ENCODE measurements around the gene AGAP3.

AGAP3 gene

GRCh38 chr7:151057989-151058780 is 28.1 kb upstream of the AGAP3 start:
- DNase-seq (ENCODE audit: low spot score): peak; percentile 99

DNA sequence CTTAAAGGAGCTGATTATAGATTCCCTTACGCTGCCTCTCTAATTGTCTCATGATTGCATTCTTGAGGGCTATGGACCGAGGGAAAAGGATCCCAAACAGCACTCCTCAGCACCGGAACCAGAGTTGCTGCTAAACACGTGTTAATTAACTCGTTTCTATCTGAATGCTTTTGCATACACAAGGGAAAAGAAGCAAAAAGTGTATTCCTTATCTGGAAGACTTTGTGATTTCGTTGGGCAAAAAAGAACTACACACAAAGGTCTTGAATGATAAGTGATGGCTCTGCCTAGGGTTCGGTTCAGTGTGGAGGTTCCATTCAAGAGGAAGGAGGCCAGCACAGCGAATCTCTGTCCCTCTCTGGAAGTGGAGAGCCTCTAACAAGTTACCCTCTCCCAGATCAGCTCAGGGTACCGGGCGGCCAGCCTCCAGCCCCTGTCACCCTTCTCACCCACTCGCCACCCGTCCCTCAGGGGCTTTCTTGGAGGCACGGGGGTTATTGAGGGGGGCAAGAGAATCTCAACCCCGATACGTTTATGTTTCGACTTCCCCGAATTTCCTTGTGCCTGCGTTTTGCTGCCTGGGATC is 27.4 kb upstream of the AGAP3 start:
- DNase-seq (ENCODE audit: low spot score): no peak

DNA sequence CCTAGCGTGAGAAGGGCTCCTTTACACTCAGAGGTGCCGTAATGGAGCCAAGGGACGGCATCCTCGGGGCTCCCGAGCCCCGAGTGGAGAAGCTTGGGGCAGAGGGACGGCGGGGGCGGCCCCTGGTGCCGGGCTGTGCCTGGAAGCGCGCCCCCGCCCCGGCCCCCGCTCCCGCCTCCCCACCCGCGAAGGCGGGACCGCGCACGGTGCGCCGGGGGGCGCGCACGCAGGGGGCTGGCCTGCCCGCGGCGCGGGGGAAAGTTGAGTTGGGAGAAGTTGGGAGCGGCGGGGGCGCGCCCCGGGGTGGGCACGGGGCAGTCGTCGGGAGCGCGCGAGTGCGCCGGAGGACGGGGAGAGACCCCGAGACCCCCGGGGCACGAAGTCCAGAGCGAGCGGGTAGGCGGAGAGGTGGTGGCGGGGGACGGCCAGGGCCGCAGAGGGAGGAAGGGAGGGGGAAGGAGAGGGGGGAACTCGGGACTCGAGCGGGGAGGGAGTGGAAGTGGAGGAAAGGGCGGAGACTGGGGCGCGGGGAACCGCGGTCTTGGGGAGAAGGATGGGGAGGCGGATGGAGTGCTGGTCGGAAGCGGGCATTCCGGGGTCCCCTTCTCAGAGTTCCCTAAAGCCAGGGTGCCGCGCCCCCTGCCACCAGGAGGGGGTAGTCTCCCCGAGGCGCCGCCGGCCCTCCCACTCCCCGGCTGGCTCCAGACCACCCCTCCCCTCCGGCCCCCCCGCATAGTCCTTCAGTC is 26.7 kb upstream of the AGAP3 start, which contains the start of gene SLC4A2:
SLC4A2 (plus strand) TSS at position 223 of the 746 bp plus-strand sequence. CDS start 2,399 bp downstream, outside the sequence.
- peak; percentile 90 for DNase-seq (ENCODE audit: low spot score)

GRCh38 chr7:151060113-151060415 is 26.2 kb upstream of the AGAP3 start:
- DNase-seq (ENCODE audit: low spot score): no peak

DNA sequence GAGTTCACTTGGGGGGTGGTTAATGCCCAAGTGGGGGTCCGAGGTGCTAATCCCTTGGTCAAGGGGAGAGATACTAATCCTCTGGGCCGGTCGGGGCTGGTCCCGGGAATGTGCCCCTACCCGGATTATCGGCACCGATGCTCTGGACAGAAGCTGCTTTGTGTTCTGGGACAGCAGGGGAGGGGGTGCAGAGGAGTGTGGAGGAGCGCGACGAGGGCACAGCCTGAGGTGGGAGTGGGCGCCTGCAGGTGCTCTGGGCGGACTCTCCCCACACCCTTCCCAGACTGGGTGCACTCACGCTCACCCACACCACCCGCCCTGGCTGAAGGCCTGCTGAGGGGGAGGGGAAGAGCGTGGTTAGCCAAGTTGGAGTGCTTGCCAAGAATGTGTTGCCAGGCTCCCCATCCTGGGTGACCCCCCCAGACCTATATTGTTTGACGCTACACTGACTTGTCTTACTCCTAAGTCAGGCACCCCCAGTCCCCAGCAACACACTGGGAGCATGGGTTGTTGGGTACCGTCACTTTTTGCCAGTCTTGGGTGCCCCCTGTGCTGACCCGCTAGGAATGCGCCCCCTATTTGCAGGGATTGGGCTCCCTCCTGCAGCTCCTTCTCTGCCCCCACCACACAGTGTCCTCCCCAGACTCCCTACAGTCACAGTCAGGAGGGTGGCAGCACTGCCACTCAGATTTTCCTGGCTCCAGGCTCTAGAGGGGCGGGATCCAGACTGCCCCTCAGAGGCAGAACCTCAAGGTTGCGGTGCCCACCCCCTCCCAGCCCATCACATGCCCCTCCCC is 25.7 kb upstream of the AGAP3 start:
- peak; percentile 32 for DNase-seq (ENCODE audit: low spot score)

GRCh38 chr7:151061213-151062110 is 24.8 kb upstream of the AGAP3 start:
- DNase-seq (ENCODE audit: low spot score): no peak

DNA sequence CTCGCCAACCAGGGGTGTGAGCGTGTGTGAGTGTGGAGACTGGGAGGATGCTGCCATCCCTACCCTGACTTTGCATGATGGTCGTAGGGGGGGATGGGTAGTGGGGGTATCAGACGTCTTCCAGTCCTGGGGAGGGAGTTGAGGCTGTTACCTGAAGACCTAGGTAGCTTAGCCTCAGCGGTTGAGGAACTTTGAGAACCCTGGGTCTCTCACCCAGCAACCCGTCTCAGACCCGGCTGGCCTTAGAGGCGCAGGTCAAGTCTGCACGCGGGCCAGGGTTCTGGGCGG is 24.2 kb upstream of the AGAP3 start:
- no peak for DNase-seq (ENCODE audit: low spot score)

DNA sequence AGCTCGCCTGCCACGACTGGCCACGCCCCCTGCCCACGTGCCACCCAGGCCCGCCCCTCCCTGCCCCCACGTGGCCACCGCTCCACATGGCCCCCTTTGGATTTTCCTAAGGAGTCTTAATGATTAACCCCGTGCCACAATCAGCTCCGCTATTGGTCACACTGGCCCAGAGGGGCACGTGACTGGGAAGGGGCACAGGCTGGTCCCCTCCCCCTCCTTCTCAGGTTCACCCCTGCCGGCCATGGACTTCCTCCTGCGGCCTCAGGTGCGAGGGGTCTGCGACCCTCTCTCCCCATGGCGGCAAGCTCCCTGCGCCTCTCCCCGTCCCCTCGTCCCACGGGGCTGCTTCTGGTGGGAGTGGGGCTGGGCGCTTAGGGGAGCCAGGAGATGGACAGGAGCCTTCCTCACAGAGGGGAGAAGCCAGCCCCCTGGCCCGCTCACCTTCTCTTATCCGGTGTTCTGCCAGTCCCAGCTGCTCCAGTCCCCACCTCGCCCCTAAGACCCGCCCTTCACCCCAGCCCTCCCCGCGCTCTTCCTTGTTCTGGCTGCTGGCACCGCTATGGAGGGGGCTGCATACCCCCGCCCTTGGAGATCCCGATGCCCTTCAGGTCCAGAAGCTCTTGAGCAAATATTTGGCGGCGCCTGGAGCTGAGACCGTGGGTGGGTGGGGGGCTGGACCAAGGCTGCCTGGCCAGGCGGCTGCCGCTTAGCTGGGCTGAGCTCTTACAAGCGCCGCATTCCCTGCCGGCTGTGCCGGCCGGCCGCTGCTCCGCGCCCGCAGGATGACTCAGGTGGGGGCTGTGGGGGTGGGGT is 23.7 kb upstream of the AGAP3 start:
- peak; percentile 71 for DNase-seq (ENCODE audit: low spot score)

DNA sequence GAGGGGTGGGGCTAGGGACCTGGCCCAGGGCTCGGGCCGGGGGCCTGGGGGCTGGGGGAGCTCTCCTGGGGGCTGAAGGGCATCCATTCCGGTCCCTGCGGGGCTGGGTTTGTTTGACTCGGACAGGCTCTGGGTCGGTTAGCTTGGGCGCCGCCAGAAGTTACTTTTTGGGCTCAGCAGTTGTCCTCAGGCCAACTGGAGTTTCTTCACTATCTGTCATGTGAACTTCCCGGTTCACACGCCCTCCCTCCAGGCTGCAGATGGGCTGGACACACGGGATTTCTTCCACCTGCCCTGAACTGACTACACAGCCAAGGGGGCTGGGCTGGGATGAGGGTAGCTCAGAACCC is 23.1 kb upstream of the AGAP3 start:
- DNase-seq (ENCODE audit: low spot score): peak; percentile 67

GRCh38 chr7:151064454-151064853 is 21.8 kb upstream of the AGAP3 start:
- DNase-seq (ENCODE audit: low spot score): no peak

DNA sequence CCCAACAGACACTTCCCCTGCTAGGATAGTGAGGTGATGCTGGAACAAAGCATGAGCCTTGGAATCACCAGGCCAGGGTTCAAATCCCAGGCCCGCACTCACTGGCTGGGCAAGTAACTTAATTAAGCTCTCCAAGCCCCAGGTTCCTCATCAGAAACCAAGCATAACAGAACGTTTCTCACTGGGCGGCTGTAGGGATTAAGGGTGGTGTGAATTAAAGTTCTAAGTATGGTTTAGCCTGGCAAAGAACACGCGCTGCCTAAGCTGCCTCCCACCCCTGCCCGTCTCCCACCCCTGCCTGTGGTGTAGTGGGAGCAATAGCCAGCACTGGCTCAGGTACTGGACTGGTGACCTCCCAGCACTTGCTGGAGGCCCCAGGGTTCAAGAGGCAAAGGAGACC is 21.3 kb upstream of the AGAP3 start:
- DNase-seq (ENCODE audit: low spot score): no peak

DNA sequence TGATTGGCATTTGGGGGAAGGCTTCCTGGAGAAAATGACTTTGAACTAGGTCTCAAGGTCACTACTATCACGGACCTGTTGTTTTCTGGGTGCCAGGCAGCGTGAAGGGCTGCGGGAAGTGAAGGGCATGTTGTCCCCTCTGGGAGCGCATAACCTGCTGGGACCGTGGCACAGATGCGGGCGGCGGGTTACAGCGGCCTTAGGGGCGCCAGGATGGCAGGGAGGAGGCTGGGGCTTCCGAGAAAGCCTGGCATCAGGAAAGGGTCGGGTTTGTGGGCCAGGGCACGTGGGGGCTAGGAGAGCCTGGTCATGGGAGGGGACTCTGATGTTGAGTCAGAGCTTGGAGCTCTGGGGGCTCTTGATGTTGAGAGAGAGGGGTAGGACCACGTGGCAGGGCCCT is 20.8 kb upstream of the AGAP3 start:
- no peak for DNase-seq (ENCODE audit: low spot score)

- DNase-seq (ENCODE audit: low spot score): no peak
Observed at GRCh38 chr7:151066273-151066974, 19.9 kb upstream of the AGAP3 start.

DNA sequence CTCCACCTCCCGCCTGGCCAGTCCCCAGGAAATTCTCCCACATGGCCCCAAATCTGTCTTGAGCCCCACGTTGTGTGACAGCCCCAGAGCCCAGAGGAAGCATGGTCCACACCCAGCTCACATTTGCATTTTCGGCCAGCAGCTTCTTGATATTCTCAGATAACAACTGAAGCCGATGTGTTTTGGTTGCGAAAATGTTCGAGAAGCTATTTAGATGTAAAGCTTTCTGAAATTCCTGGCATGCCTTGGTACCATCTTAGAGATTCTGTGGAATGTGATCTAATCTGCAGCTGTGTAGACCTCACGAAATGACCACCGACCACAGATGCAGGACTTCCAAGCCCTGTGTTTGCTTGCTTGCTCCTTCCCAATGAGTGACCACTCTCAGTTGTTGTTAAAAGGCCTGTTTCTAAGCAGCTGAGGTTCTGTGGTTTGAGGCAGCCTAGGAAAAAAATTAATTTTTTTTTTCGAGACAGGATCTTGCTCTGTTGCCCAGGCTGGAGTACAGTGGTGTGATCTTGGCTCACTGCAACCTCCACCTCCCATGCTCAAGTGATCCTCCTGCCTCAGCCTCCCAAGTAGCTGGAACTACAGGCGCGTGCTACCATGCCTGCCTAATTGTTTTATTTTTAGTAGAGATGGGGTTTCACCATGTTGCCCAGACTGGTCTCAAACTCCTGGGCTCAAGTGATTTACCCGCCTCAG is 18.1 kb upstream of the AGAP3 start:
- DNase-seq (ENCODE audit: low spot score): no peak

DNA sequence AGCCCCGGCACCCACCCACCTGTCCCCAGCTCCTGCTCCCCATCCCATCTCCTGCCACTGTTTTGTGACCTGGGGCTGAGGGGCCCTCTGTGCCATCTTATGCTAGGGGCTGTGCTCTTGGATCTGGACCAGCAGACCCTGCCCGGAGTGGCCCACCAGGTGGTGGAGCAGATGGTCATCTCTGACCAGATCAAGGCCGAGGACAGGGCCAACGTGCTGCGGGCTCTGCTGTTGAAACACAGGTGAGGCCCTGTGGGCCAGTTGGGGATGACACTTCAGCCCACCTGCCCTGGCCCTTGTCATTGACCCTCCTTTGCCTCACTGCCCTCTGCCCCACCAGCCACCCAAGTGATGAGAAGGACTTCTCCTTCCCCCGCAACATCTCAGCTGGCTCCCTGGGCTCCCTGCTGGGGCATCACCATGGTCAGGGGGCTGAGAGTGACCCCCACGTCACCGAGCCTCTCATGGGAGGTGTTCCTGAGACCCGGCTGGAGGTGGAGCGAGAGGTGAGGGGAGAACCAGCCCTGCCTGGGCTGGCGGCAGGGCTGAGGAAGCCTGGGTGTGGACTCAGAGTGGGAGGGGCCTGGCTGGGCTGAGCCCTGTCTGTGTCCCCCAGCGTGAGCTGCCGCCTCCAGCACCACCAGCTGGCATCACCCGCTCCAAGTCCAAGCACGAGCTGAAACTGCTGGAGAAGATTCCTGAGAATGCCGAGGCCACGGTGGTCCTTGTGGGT is 16.3 kb upstream of the AGAP3 start:
- no peak for DNase-seq (ENCODE audit: low spot score)

- DNase-seq (ENCODE audit: low spot score): no peak
Observed at GRCh38 chr7:151070574-151070960, 15.7 kb upstream of the AGAP3 start.

DNA sequence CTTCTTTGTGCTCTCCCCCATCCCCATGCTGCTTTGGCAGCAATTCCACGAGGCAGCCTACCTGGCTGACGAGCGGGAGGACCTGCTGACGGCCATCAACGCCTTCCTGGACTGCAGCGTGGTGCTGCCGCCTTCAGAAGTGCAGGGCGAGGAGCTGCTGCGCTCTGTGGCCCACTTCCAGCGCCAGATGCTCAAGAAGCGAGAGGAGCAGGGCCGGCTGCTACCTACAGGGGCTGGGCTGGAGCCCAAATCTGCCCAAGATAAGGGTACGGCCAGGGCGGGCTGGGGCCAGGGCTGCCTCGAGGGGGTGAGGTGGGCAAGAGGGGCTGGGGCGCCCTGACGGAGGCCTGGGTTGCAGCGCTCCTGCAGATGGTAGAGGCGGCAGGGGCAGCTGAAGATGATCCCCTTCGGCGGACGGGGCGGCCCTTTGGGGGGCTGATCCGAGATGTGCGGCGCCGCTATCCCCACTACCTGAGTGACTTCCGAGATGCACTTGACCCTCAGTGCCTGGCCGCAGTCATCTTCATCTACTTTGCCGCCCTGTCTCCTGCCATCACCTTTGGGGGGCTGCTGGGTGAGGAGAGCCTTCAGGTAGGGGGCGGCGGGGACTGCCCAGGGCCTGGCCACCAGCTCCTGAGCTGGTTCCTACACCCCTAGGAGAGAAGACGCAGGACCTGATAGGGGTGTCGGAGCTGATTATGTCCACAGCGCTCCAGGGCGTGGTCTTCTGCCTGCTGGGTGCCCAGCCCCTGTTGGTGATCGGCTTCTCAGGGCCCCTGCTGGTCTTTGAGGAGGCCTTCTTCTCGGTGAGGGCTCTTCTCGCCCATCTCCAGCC is 15.0 kb upstream of the AGAP3 start:
- no peak for DNase-seq (ENCODE audit: low spot score)

DNA sequence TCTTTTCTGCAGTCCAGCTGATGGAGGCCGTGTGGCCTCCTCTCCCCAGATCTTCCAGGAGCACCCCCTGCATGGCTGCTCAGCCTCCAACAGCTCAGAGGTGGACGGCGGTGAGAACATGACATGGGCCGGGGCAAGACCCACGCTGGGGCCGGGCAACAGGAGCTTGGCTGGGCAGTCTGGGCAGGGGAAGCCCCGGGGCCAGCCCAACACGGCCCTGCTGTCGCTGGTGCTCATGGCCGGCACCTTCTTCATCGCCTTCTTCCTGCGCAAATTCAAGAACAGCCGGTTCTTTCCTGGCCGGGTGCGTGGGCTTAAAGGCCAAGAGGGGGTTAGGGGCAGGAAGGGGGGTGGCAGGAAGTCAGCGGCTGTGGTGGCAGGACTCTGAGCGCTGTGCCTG is 12.3 kb upstream of the AGAP3 start:
- DNase-seq (ENCODE audit: low spot score): no peak
